Upper lobe of left lung (tissue), 6 donors: ENCODE measurements around the gene SEZ6L. TPM values are rescaled to one million over a fixed set of nuclear protein-coding genes. Genes with fewer than 3 reads are reported as not detected.

Experiments used
- ATAC-seq, 2 donors: fragments of 200-7000 bp; cut with Tn5 transposase; one replicate each; pipeline ENCODE4 v1.9.1; 2022; ENCODE audit warnings: mild to moderate bottlenecking in 2 of 2, moderate library complexity in 2 of 2; ENCODE audit not compliant: low FRiP score in 2 of 2
- DNase-seq, 2 donors: peaks; one replicate each; pipeline ENCODE4 v3.0.0-alpha.2; 2019 to 2020
- H3K27ac ChIP-seq, 4 donors: fragments of 200-600 bp; sonication (generic); one replicate each; pipeline ENCODE4 v1.5.1; 2016 to 2019
- H3K27me3 ChIP-seq, 4 donors: fragments of 200-600 bp; sonication (generic); one replicate each; pipeline ENCODE4 v1.5.1; 2017 to 2019
- H3K36me3 ChIP-seq, 4 donors: fragments of 200-600 bp; sonication (generic); one replicate each; pipeline ENCODE4 v1.5.1; 2016 to 2019
- H3K4me1 ChIP-seq, 4 donors: fragments of 200-600 bp; sonication (generic); one replicate each; pipeline ENCODE4 v1.5.1; 2018 to 2019
- H3K4me3 ChIP-seq, 4 donors: fragments of 200-600 bp; sonication (generic); one replicate each; pipeline ENCODE4 v1.5.1; 2017 to 2019; ENCODE audit warnings: mild to moderate bottlenecking in 2 of 4, moderate library complexity in 1 of 4
- H3K9me3 ChIP-seq, 4 donors: fragments of 200-600 bp; sonication (generic); one replicate each; pipeline ENCODE4 v1.5.1; 2018 to 2019
- EP300 ChIP-seq, 4 donors: sonication (generic); formaldehyde crosslinking; IDR thresholded peaks; one replicate each; pipeline ENCODE4 v1.5.1; 2017; ENCODE audit warnings: antibody characterized with exemption in 4 of 4, control low read depth in 2 of 4
- POLR2A ChIP-seq, 4 donors: fragments of 450-650 bp; IDR thresholded peaks; one replicate each; pipeline ENCODE4 v1.5.1; 2016 to 2017; ENCODE audit warnings: antibody characterized with exemption in 4 of 4, mild to moderate bottlenecking in 2 of 4
- POLR2AphosphoS5 ChIP-seq, 2 donors: sonication (generic); formaldehyde crosslinking; IDR thresholded peaks; one replicate each; pipeline ENCODE4 v1.5.1; 2017; ENCODE audit warnings: antibody characterized with exemption in 2 of 2
- WGBS, 2 donors: methylation state at CpG; one replicate each; pipeline ENCODE4 v1.1.5; 2017 to 2018; 5-methylcytosine and 5-hydroxymethylcytosine counted together
- total RNA-seq, 6 donors: library from RNA; depleted of rRNA in 4 of 6; stranded (reverse); fragments of >200 nt in 4 of 6; gene quantifications; one replicate each; pipeline versions ENCODE4 v1.1.0 to v1.2.1, GENCODE V29; 2016 to 2021
- TF ChIP-seq, protein P1 (sequence below), 6 experiments: fragments of 450-650 bp in 4 of 6; fragments of 200-600 bp in 2 of 6; sonication (generic) in 2 of 6; IDR thresholded peaks; one replicate each; pipeline ENCODE4 v1.5.1; 2016 to 2019; ENCODE audit warnings: antibody characterized with exemption in 6 of 6
- donor health status: DM: no; HTN: no; CAD: no; lungs with moderate emphysema.
- donor health status: DM: no; HTN: yes; CAD: no; lungs with severe emphysema.

The SEZ6L gene
- total RNA-seq, 6 donors from 2014 or later, result 0.06 to 1.2 (median 0.24) TPM; not detected in 3

DNA sequence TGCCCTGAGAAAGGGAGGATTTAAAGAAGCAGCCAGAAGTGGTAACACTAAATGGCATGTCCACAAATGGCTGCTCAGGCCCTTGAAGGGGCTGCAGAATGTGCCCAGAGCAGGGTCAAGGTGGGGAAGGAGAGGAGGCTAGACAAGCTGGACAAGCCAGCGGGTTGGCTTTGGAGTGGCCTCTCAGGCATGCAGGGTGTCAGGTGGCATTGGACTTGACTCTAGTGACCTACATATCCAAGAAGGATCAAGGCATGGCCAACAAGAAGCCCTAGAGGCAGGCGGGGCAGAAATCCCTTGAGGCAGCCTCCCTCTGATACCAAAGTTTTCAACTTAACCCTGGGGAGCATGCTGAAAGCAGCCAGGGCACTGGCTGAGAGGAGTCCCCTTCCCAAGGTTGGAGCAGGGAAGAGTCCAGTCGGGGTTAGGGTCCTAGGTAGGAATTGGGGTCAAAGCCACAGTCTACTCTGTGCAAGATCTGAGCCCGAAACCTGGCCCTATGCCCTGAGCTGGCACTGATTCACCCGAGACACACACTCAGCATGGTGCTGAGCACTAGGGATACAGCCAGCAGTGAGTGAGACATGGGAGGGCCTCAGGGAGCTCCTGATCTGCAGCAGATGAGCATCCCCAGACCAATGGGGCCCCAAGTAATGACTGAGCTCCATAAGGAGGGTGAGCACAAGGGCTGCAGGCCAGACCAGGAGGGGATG lies 164.0 kb downstream of the SEZ6L start:
- no peak for TF ChIP-seq POLR2A (IDR thresholded peaks at IDR 0.05)
- no peak for DNase-seq
- H3K4me1 ChIP-seq, result no peaks in the 10 kb centered on the region
- no peak overlapping the region for H3K4me3 ChIP-seq
- 45 to 65% methylated on average over 2 to 3 of the region's 5 CpGs for WGBS, 2 donors
- peak in 1 of 2 donors; percentile 58 for ATAC-seq
- no peaks in the 10 kb centered on the region for H3K36me3 ChIP-seq
- no peaks in the 10 kb centered on the region for H3K9me3 ChIP-seq
- H3K27me3 ChIP-seq, result no peaks in the 10 kb centered on the region
- H3K27ac ChIP-seq, result no peak overlapping the region

DNA sequence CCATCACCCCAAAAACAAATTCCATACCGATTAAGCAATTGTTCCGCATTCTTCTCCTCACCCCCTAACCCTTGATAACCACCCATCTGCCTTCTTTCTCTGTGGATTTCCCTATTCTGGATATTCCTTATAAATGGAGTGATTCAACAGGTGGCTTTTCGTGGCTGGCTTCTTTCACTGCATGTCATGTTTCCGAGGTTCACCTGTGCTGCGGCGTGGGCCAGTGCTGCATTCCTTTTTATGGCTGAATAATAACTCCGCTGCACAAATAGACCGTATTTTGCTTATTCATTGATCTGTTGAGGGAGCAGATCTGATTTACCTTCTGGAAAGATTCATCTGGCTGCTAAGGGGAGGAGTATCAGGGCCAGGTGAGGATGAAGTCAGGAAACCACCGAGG lies 165.0 kb downstream of the SEZ6L start:
- H3K4me3 ChIP-seq, result no peak overlapping the region
- no peak for ATAC-seq
- no peaks in the 10 kb centered on the region for H3K27me3 ChIP-seq
- TF ChIP-seq EP300 (IDR thresholded peaks at IDR 0.05) (no peak), POLR2A (IDR thresholded peaks at IDR 0.05) (no peak), POLR2AphosphoS5 (IDR thresholded peaks at IDR 0.05) (no peak)
- TF ChIP-seq, protein P1, sequence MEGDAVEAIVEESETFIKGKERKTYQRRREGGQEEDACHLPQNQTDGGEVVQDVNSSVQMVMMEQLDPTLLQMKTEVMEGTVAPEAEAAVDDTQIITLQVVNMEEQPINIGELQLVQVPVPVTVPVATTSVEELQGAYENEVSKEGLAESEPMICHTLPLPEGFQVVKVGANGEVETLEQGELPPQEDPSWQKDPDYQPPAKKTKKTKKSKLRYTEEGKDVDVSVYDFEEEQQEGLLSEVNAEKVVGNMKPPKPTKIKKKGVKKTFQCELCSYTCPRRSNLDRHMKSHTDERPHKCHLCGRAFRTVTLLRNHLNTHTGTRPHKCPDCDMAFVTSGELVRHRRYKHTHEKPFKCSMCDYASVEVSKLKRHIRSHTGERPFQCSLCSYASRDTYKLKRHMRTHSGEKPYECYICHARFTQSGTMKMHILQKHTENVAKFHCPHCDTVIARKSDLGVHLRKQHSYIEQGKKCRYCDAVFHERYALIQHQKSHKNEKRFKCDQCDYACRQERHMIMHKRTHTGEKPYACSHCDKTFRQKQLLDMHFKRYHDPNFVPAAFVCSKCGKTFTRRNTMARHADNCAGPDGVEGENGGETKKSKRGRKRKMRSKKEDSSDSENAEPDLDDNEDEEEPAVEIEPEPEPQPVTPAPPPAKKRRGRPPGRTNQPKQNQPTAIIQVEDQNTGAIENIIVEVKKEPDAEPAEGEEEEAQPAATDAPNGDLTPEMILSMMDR (IDR thresholded peaks at IDR 0.05), result no peak
- no peaks in the 10 kb centered on the region for H3K4me1 ChIP-seq
- 62 to 75% methylated on average over 9 of the region's 9 CpGs for WGBS, 2 donors
- DNase-seq, result no peak
- no peak overlapping the region for H3K27ac ChIP-seq
- H3K9me3 ChIP-seq, result no peaks in the 10 kb centered on the region
- no peaks in the 10 kb centered on the region for H3K36me3 ChIP-seq

DNA sequence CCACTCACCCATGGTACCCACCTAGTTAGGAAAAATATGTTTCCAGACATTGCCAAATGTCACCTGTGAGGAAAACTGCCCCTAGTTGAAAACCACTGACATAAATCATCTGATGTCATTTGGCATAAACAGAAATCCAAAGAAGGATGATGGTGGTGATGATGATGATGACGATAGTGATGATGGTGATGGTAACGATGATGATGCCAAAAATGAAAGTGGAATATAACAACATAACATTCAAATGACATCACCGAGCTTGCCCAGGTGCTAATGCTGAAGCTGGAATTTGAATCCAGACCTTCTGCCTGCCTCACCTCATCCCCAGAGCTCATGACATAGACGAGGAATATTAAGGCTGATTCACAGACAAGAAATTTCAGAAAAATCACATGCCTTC lies 167.5 kb downstream of the SEZ6L start:
- Histone ChIP-seq H3K4me3 (no peak overlapping the region), H3K4me1 (no peaks in the 10 kb centered on the region), H3K9me3 (no peaks in the 10 kb centered on the region), H3K36me3 (no peaks in the 10 kb centered on the region), H3K27ac (no peak overlapping the region), H3K27me3 (no peaks in the 10 kb centered on the region)
- 88 to 91% methylated on average over 4 of the region's 4 CpGs for WGBS, 2 donors
- TF ChIP-seq POLR2A (IDR thresholded peaks at IDR 0.05) (no peak), POLR2AphosphoS5 (IDR thresholded peaks at IDR 0.05) (no peak), EP300 (IDR thresholded peaks at IDR 0.05) (no peak)
- TF ChIP-seq, protein P1 (IDR thresholded peaks at IDR 0.05), result no peak
- DNase-seq (no peak), ATAC-seq (no peak)

DNA sequence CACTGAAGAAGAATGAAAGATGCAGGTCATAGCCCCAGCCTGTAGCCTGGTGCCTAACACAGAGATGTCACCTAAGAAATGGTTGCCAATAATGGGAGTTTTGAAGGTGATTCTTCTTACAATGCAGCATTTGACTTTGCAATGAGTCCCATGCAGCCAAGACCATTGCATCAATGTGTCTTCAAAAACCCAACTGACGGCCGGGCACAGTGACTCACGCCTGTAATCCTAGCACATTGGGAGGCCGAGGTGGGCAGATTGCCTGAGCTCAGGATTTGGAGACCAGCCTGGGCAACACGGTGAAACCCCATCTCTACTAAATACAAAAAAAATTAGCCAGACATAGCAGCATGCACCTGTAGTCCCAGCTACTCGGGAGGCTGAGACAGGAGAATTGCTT lies 170.5 kb downstream of the SEZ6L start:
- Histone ChIP-seq H3K4me1 (no peaks in the 10 kb centered on the region), H3K27ac (no peak overlapping the region), H3K36me3 (no peaks in the 10 kb centered on the region), H3K4me3 (no peak overlapping the region), H3K9me3 (no peaks in the 10 kb centered on the region), H3K27me3 (no peaks in the 10 kb centered on the region)
- DNase-seq (no peak), ATAC-seq (no peak)
- 71 to 95% methylated on average over 4 to 6 of the region's 6 CpGs for WGBS, 2 donors
- TF ChIP-seq POLR2A (IDR thresholded peaks at IDR 0.05), result no peak

DNA sequence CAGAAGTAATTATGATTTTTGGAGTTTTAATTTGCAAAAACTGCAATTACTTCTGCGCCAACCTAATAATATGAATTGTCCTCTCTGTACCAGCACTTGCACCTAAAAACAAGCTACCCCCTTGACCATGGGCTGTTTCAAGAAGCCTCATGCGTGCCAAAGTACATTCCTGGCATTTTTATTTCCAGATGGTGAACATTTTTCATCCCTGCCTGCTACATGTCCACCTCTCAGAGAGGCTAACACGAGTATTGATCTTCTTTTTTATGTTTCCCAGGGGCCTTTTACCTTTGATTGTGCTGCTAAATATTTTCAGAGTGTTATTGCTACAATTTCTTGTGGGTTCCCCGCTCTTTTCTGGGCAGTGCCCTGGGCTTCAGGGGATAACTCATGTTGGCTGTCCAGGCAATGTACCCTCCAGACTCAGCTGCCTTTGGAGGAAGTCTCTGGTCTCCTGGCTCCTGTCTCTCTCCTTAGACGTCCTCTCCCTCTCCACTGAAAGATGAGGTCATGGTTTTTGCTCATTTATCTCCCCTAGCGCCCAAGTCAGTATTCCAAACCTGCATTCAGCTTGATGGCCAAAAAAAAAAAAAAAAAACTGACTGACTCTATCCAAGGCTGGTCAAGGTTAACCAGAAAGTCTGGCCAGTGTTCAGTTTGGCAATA lies 173.6 kb downstream of the SEZ6L start:
- 47 to 54% methylated on average over 6 of the region's 6 CpGs for WGBS, 2 donors
- TF ChIP-seq POLR2AphosphoS5 (IDR thresholded peaks at IDR 0.05), result no peak
- TF ChIP-seq, protein P1 (IDR thresholded peaks at IDR 0.05), result no peak
- H3K9me3 ChIP-seq, result peaks cover 0 to 7% (median 6%) of the 10 kb centered on the region in 4 donors
- no peaks in the 10 kb centered on the region for H3K27me3 ChIP-seq
- no peaks in the 10 kb centered on the region for H3K36me3 ChIP-seq
- ATAC-seq (no peak), DNase-seq (no peak)
- no peak overlapping the region for H3K4me3 ChIP-seq
- no peak overlapping the region for H3K27ac ChIP-seq
- no peaks in the 10 kb centered on the region for H3K4me1 ChIP-seq

DNA sequence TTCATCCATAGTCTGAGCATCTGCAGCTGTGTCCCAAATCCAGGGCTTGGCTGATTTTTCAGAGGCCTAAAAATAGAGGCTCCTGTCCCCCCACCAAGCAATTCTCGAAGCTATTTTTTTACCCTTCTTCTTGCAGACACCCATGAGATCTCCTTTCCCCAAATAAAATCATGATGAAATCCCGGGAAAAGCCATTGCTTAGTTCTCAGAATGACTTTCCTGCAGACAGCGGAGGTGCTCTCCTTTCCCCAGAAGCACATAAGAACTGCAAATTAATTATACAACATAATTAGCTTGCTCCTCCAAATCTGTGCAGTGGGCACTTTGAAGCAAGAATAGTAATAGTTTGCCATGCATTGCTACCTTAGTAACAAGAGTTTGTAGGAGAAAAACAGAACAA lies 176.2 kb downstream of the SEZ6L start:
- no peaks in the 10 kb centered on the region for H3K4me1 ChIP-seq
- TF ChIP-seq POLR2A (IDR thresholded peaks at IDR 0.05) (no peak), EP300 (IDR thresholded peaks at IDR 0.05) (no peak), POLR2AphosphoS5 (IDR thresholded peaks at IDR 0.05) (no peak)
- TF ChIP-seq, protein P1 (IDR thresholded peaks at IDR 0.05), result no peak
- no peak for DNase-seq
- H3K9me3 ChIP-seq, result peaks cover 0 to 7% (median 6%) of the 10 kb centered on the region in 4 donors
- no peak overlapping the region for H3K27ac ChIP-seq
- H3K27me3 ChIP-seq, result no peaks in the 10 kb centered on the region
- 72 to 80% methylated on average over 3 of the region's 3 CpGs for WGBS, 2 donors
- no peaks in the 10 kb centered on the region for H3K36me3 ChIP-seq
- ATAC-seq, result no peak
- no peak overlapping the region for H3K4me3 ChIP-seq
